RCC 7860 (cell line): ENCODE measurements around the gene LBP.
A peak's percentile ranks its signal among the peaks of the same experiment; 100 is the strongest.
"Not testable (repeated sequence)": the region's sequence is repeated elsewhere in the genome, so short reads cannot be mapped to it uniquely, and the experiment has no call there.

Experiments
- DNase-seq: peaks from one replicate; pipeline ENCODE4 v3.0.0-alpha.2; 2015; ENCODE audit warnings: low spot score
- FAIRE-seq: peaks from 2 replicates; lab custom pipeline; 2012; peaks lifted over from hg19 to GRCh38; lab: Jason Lieb, UNC

Gene LBP

DNA sequence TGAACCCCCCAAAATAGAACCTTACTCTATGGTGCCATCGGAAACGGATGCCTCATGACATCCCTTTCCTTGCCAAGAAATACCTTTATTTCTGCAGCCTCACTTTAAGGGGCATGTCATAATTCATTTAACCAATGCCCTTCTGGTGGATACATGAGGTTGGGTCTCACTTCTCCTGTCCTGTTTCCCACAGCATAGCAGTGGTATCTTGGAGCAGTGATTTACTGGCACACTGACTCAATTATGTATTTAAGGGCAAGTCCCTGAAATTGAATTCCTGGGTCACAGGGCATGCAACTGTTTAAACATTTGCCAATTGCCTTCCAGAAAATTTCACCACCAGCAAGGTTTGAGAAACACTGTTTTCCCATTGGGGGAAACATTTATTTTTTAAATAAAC, 639 bp upstream of the LBP start:
- FAIRE-seq (no peak), DNase-seq (no peak)

DNA sequence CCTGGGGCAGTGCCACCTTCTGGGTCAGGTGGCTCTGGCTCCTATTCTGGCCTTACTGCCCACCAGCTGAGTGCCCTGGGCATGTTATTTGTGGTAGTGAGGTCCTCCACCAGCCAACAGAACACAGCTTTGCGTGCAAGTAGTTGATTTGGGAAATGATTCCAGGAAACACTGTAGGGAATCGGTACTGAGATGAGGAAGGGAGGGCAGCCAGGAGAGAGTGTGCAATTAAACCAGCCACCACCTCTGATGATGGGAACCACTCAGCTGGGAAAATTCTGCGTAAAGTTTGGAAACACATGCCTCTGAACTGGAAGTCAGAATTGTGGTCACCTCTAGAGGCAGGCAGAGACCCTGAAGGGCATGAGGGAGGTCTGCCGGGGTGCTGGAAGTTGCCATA, 459 bp downstream of the LBP start:
- FAIRE-seq, result no peak
- DNase-seq, result no peak

DNA sequence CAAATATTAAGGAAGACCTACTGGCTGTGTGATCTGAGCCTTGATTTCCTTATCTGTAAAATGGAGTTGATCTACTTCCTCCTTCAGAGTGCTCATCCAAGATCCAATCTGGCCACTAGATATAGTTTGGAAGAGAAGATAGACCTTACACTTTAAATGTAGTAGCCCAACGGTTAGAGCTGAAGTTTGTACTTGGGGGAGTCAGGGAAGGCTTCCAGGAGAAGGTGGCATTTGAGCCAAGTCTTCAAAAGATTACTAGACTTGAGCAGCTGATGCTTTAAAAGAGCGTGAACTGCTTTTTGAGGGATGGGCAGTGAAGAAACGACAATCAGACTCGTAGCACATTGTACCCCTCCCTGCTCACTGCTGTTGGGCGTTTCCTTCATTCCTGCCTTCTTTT, 3.6 kb downstream of the LBP start:
- DNase-seq, result no peak
- FAIRE-seq, result no peak

DNA sequence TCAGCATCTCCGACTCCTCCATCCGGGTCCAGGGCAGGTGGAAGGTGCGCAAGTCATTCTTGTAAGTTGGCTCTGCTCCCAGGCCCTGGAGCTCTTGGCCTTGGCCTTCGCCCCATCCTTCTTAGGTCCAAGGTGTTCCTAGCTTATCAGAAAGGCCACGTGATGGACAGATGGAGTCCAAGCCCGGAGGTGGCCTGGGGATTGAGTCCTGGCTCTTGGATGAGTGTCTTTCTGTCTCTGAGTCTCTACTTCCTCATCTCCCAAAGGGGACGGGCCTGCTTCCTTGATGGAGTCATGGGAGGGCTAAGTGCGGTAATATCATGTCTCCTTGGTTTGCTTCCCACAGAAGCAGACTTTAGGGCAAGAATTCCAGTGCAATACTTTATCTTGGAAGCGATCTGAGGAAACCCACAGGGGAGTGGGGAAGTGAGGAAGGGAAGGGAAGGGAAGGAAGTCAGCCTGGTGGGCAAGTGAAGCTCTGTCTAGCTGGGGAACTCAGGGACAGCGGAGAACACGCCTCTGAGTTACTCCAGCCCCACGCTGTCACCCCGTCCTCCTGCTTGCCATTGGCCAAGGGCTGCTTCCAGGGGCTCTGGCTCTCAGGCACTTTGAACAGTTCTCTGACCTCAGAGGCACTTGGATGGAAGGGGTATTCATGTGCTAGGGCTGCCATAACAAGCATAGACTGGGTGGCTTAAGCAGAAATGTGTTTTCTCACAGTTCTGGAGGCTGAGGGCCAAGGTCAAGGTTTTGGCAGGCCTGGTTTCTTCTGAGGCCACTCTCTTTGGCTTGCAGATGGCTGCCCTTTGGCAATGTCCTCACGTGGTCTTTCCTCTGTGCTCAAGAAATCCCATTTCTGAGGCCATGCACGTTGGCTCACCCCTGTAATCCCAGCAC, 4.8 kb downstream of the LBP start:
- FAIRE-seq, result no peak
- no peak for DNase-seq

DNA sequence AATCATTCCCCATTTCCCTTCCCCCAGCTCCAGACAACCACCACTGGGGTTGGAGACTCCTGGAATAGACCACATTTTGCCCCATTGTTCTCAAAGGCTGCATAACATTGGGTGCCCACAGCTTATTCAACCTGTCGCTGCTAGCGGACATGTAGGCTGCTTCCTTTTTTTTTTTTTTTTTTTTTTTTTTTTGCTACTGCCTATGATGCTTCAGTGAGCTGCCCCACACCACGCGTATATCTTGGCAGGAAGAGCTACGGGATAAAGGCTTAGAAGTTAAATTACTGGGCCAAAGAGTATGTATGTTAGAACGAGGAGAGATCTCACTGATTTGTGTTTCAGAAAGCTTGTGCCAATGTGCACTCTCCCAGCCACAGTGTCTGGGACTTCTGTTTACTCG, 7.0 kb downstream of the LBP start:
- no peak for FAIRE-seq
- no peak for DNase-seq

DNA sequence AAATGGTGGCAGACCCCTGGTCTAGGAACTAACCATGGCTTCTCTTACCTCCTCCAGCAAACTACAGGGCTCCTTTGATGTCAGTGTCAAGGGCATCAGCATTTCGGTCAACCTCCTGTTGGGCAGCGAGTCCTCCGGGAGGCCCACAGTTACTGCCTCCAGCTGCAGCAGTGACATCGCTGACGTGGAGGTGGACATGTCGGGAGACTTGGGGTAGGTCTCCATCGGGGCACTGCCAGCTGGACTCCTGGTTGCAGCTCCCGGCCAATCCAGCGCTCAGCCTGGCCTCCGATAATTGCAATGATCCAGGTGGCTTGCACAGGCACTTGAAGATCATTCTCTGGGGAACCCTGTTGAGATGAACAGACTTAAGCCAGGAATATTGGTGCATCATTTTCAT, 7.9 kb downstream of the LBP start:
- DNase-seq, result no peak
- no peak for FAIRE-seq

DNA sequence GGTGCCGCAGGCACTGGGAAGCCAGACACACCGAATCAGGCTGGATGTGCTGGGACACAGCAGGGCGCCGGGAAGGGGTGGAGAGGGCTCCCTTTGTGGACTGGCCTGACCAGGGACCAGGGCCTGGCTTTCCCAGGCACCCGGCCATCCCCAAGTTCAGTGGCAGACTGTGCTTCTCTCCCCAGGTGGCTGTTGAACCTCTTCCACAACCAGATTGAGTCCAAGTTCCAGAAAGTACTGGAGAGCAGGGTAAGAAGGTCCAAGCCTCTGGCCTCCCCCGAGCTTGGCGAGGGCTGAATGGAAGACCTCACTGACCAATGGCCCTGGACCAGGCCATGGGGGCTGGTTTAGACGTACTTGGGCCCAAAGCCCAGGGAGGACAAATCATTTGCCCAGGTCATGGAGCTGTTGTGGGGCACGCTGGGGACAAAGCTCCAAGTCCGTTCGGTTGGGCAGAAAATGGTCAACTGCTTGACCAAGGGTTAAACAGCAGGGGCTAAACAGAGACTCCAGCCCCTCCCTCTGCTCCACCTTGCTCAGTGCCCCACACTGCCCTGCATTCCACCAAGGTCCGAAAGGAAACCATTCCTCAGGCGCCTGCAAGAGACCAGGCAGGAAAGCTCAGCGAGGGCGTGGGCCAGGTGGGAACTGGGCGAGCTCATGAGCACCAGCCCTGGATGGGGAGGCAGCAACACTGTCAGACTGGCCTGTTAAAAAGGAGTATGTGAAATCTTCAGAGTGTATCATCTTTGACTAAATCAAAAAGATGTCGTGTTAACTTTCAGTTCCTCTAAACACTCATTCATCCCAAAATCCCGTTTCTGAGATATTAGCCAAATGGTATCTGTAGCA, 9.1 kb downstream of the LBP start:
- DNase-seq, result no peak
- no peak for FAIRE-seq

DNA sequence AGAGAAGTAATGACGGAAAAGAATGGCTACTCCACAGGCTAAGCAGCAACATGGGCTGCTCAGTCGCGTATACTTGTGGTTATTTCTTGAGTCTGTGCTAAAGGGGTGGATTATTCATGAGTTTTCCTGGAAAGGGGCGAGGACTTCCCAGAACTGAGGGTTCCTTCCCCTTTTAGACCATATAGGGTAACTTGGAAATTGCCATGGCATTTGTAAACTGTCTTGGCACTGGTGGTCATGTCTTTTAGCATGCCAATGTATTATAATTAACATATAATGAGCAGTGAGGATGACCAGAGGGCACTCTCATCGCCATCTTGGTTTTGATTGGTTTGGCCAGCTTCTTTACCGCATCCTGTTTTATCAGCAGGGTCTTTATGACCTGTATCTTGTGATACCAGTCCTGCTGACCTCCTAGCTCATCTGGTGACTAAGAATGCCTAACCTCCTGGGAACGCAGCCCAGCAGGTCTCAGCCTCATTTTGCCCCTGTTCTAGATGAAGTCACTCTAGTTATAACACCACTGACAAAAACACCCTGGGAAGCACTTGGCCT, 11.4 kb downstream of the LBP start:
- DNase-seq (peak; percentile 71), FAIRE-seq (peak; percentile 74)

DNA sequence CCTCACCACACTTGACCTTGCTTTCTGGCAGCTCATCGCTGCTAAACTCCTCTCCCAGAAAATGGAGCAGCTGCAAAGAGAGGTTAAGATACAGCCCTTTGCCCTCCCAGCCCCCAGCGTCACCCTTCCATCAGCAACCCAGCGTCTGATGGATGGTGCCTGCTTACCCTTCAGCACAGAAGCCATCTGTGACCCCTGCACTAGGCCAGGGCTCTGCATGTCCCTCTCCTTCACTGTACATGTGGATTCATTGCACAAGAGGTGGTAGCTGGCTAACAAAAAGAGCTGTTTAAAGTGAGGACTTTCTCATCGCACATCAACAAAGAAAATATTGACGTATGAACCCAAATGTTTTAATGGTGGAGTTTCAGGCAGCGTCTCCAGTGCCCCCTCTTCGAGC, 12.3 kb downstream of the LBP start:
- FAIRE-seq (no peak), DNase-seq (no peak)

DNA sequence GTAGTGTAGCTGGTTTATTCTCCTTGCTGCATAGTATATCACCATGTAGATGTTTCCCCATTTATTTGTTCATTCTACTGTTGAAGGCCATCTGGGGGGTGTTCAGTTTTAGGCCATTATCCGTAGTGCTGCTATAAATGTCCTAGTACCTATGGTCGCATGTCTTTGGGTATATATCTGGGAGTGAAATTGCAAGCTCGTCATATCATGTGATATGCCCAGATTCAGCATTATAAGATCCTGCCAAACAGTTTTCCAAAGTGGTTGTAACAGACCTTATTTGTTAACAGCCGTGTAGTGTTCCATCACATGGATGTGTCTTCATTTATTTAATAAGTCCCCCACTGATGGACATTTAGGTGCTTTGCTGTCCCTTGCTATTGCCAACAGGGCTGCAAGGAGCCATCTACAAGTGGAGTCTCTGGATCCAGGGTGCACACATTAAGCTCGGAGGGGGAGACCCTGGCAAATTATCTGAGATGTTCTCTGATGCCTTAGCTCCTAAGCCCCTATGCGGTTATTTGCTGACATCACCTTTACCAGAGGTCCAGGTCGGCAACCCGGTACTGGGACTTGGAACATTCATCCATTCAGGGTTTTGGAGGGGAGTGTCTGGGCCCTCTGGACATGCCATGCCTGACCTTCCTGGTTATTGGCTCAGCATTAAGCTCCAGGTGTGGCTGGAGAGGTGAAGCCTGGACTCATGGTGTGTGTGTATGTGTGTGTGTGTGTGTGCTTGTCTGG, 16.9 kb downstream of the LBP start:
- FAIRE-seq (no peak), DNase-seq (no peak)

DNA sequence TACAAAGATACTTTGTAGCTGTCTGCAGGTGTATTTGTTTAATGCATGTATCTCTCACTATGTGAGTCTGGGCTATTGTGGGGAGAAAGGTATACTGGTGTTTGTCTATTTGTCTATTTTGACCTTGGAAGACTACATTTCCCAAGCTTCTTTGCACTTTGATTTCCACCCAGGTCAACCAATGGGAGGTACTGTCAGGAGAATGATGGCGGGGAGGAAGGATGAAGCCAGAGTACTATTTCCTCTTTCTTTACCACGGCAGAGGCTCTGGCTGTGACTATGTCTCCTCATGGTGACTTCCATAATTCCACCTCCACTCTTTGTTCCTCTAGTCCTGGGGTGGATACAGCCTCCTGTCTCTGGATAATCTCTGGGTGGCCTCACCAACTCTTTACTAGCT, 23.1 kb downstream of the LBP start:
- FAIRE-seq, result no peak
- no peak for DNase-seq

DNA sequence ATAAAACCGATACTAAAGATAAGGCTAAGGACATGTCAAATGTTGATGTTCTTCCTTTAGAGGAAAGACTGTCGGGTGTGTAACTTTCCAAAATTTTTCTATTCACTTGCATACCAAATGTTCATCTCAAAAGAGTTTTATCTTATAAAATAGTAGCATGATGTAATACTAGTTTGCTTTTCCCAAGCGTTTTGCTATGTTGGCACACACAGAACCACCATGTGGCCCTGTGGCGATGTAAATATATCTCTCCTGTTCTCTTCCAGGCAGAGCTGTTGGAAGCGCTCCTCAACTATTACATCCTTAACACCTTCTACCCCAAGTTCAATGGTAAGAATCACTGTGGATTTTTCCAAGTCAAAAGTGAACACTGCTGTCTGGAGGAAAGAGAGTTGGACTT, 26.5 kb downstream of the LBP start:
- no peak for FAIRE-seq
- DNase-seq, result no peak

DNA sequence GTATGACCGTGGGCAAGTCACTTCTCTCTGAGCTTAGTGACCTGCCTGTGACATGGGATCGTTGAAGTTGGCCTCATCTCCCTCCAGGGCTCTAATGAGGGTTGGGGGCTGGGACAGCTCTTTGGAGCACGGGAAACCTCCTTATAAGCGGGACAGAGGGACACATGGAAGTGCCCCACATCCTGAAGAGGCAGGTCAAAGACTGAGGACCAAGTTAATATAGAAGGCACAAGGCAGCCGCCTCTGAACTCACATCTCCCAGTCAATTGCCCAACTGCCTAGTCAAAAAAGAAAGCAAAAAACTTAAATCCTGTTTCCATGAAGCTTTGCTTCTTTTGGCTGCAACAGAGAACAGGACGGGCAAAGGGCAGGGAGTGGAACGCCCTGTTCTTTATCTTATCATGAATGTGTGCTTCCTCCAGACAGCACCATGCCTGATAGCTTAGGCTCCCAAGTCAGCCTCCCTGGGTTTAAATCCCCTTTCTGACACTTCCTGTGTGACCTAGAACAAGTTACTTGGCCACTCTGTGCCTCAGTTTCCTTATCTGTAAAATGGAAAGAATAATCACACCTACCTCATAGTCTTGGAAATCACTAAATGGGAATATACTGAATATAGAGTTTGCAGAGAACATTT, 27.1 kb downstream of the LBP start:
- DNase-seq (no peak), FAIRE-seq (no peak)

DNA sequence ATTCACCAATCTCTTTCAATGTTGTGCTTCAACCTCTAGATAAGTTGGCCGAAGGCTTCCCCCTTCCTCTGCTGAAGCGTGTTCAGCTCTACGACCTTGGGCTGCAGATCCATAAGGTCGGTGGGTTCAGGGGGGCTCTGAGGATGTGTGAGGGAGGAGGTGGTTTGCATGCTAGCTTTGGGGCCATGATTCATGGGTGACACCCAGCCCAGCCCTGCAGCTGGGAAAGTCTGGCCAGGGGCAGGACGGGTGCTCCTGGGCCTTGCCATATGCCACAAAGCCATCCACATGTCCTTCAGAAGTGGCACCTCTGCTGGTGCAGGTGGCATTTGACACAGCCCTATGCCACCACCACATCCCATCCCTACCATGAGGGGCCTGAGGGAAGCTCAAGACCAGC, 27.6 kb downstream of the LBP start:
- FAIRE-seq (no peak), DNase-seq (no peak)

DNA sequence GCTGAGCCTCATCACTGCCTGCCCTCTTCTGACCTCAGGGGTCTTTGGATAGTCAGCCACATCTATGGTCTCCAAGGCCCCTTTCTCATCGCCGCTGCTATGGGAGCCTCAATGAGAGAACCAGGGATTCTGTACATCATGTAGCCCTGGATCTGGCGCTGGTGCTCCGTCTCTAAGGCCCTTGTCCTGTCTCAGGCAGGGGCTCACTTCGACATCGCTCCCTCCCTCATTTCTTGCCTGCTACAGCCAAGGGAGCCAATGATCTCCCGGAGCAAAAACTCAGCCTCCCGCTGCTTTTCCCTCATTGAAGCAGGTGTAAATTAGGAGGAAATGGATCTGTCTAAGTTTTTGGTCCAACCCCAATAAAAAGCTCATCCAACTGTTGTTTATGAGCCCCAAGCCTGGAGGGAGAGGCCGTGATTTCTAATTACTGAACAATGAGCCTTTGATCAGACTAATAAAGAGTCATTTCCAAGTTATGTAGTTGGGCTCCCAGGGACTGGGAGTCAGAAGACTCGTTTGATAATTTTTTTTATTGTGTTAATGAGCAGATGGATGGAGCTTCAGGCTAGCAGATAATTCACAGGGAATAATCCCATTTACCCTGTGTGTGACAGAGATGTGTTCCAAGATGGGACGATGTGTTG, 30.9 kb downstream of the LBP start:
- no peak for FAIRE-seq

DNA sequence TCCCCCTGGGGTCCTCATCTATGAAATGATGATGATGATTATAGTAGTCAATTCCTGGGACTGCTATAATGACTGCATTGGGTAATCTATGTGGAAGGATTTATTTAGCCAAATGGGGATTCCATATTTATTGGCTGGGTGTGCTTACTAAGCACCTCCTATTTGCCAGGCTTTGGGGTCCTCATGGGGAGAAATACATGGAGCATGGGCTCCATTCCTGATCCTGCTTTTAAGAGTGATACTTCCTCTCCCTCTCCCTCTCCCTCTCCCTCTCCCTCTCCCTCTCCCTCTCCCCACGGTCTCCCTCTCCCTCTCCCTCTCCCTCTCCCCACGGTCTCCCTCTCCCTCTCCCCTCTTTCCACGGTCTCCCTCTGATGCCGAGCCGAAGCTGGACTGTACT, 31.6 kb downstream of the LBP start:
- FAIRE-seq, DNase-seq: not testable (repeated sequence)

More for the DNA sequence above, 30.9 kb downstream of the LBP start:
- no peak for DNase-seq

DNA sequence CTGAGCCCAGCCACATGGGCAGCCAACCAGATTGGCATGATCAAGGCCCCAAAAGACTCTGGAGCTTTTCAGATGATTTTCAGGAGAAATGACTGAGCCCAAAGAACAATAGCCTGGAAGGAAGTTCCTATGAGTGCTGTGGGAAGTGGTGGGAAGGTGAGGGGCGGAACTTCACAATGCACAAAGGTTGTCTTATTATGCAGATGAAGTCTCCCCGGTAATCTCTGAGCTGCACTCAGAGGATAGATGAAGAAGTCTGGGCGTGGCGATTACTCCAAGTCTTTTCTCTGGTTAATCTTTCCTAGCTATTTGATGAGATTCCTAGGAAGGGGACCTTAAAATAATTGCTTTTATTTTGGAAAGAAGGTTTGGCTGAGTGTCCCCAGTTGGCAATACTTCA, 36.9 kb downstream of the LBP start:
- FAIRE-seq, result no peak

DNA sequence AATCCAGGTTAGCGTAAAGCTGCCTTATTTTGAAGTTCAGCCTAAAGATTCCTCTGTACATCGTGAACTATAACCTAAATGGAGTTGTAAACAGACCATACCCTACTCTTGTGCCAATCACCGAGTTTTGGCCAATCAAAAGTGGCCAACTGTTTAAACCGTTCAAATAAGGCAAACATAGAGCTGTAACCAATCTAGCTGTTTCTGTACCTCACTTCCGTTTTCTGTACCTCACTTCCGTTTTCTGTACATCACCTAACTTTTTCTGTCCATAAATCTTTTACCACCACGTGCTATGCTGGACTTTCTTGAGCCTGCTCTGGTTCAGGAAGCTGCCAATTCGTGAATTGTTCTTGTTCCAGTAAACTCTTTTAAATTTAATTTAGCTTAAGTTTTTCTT, 39.7 kb downstream of the LBP start:
- FAIRE-seq (no peak), DNase-seq (no peak)

More for the DNA sequence above, 36.9 kb downstream of the LBP start:
- DNase-seq, result no peak

DNA sequence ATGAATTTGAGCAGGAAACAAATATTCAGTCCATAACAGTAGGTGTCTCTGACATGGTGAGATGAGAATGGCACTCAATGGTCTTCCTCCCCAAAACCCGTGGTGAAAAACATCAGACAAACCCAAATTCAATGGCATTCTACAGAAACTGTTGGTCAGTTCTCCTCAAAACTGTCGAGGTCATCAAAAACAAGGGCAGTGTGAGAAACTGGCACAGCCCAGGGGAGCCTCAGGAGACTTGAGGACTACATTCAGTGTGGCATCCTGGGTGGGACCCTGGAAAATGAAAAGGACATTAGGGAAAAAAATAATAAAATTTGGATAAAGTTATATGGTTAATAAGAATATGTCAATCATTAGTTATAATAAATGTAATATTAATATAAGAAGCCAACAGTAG, 40.6 kb downstream of the LBP start:
- DNase-seq (no peak), FAIRE-seq (no peak)

DNA sequence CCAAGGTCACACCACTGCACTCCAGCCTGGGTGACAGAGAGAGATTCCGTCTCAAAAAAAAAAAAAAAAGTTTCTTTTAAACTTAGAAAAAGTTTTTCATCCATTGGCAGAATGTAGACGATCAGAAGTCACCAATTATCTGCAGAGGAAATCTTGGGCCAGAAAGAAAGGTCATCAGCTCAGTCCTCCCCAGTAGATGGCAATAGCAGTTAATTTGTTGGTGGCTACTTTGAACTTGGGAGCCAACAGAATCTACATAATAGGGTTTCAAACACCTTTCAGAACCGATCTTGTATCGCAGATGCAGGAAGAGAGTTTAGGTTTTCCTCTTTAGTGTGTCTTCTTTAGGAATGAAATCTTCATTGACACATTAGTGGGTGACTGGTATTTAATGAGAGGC, 41.7 kb downstream of the LBP start:
- DNase-seq (no peak), FAIRE-seq (no peak)
